A549 (cell line): ENCODE results near the gene UBAC2.

ENCODE experiments used
- CTCF ChIP-seq: fragments of >200 bp; sonication (Bioruptor Twin); formaldehyde crosslinking; IDR thresholded peaks from 3 replicates; pipeline ENCODE4 v1.5.1; 2016
- KDM1A ChIP-seq: fragments of 200-600 bp; sonication (generic); IDR thresholded peaks from 2 replicates; pipeline ENCODE4 v1.6.1; 2016; ENCODE audit warnings: low read depth, mild to moderate bottlenecking
- RNF2 ChIP-seq: fragments of 200-600 bp; sonication (generic); IDR thresholded peaks from 2 replicates; pipeline ENCODE4 v1.6.1; 2016; ENCODE audit warnings: low read depth, mild to moderate bottlenecking, antibody characterized with exemption, moderate library complexity, borderline replicate concordance

- no peak for TF ChIP-seq KDM1A
- TF ChIP-seq RNF2 = no peak
- TF ChIP-seq CTCF = no peak
These were observed 115.6 kb downstream of the UBAC2 start for GRCh38 chr13:99316224-99316623.
